ES-I3 (cell line): ENCODE measurements around the gene VEPH1.

Experiments used
- H3K36me3 ChIP-seq: 2 replicates; pipeline ENCODE4 v1.6.1; 2013; ENCODE audit warnings: mild to moderate bottlenecking, low read length, control low read depth, moderate library complexity; ENCODE audit not compliant: insufficient read depth
- H3K4me1 ChIP-seq: 2 replicates; pipeline ENCODE4 v1.6.1; 2013; ENCODE audit warnings: mild to moderate bottlenecking, control low read depth, low read length; ENCODE audit not compliant: insufficient read depth
- H3K9ac ChIP-seq: 2 replicates; pipeline ENCODE4 v1.6.1; 2013; ENCODE audit warnings: low read depth, mild to moderate bottlenecking, low read length, moderate library complexity
- H3K9me3 ChIP-seq: 2 replicates; pipeline ENCODE4 v1.6.1; 2013; ENCODE audit warnings: mild to moderate bottlenecking, low read length, moderate library complexity; ENCODE audit not compliant: control insufficient read depth, insufficient read depth

VEPH1 gene

GRCh38 chr3:157276801-157277200 lies 226.4 kb downstream of the VEPH1 start:
- no peak overlapping the region for H3K9ac ChIP-seq
- no peaks in the 10 kb centered on the region for H3K36me3 ChIP-seq
- no peaks in the 10 kb centered on the region for H3K9me3 ChIP-seq
- H3K4me1 ChIP-seq = peaks cover 24% of the 10 kb centered on the region

- Histone ChIP-seq H3K9me3 (no peaks in the 10 kb centered on the region), H3K9ac (no peak overlapping the region), H3K36me3 (no peaks in the 10 kb centered on the region), H3K4me1 (peaks cover 24% of the 10 kb centered on the region)
Measured at GRCh38 chr3:157275832-157276231, 227.4 kb downstream of the VEPH1 start.

GRCh38 chr3:157274644-157275137 lies 228.5 kb downstream of the VEPH1 start:
- H3K9ac ChIP-seq = no peak overlapping the region
- peaks cover 24% of the 10 kb centered on the region for H3K4me1 ChIP-seq
- H3K9me3 ChIP-seq = no peaks in the 10 kb centered on the region
- no peaks in the 10 kb centered on the region for H3K36me3 ChIP-seq

GRCh38 chr3:157271283-157271882 lies 231.8 kb downstream of the VEPH1 start:
- Histone ChIP-seq H3K36me3 (no peaks in the 10 kb centered on the region), H3K9me3 (no peaks in the 10 kb centered on the region), H3K4me1 (peaks cover 23% of the 10 kb centered on the region), H3K9ac (no peak overlapping the region)

- H3K36me3 ChIP-seq = no peaks in the 10 kb centered on the region
- no peaks in the 10 kb centered on the region for H3K9me3 ChIP-seq
- H3K9ac ChIP-seq = no peak overlapping the region
- H3K4me1 ChIP-seq = peaks cover 1% of the 10 kb centered on the region; the same call in 1 of the 2 replicates
Measured at GRCh38 chr3:157268026-157268425, 235.2 kb downstream of the VEPH1 start.

- peaks cover 3% of the 10 kb centered on the region; the same call in 1 of the 2 replicates for H3K4me1 ChIP-seq
- no peak overlapping the region for H3K9ac ChIP-seq
- no peaks in the 10 kb centered on the region for H3K9me3 ChIP-seq
- no peaks in the 10 kb centered on the region for H3K36me3 ChIP-seq
Measured at GRCh38 chr3:157265931-157266330, 237.3 kb downstream of the VEPH1 start.

- H3K4me1 ChIP-seq = peaks cover 3% of the 10 kb centered on the region; the same call in 1 of the 2 replicates
- H3K36me3 ChIP-seq = no peaks in the 10 kb centered on the region
- no peaks in the 10 kb centered on the region for H3K9me3 ChIP-seq
- no peak overlapping the region for H3K9ac ChIP-seq
Measured at GRCh38 chr3:157263027-157263426, 240.2 kb downstream of the VEPH1 start.

GRCh38 chr3:157261000-157261399 lies 242.2 kb downstream of the VEPH1 start:
- H3K36me3 ChIP-seq = no peaks in the 10 kb centered on the region
- peaks cover 13% of the 10 kb centered on the region; the same call in 1 of the 2 replicates for H3K4me1 ChIP-seq
- H3K9me3 ChIP-seq = no peaks in the 10 kb centered on the region

GRCh38 chr3:157259825-157260224 lies 243.4 kb downstream of the VEPH1 start:
- H3K4me1 ChIP-seq = peaks cover 19% of the 10 kb centered on the region; the same call in 1 of the 2 replicates
- H3K9me3 ChIP-seq = no peaks in the 10 kb centered on the region
- H3K9ac ChIP-seq = no peak overlapping the region
- H3K36me3 ChIP-seq = no peaks in the 10 kb centered on the region

More at GRCh38 chr3:157261000-157261399, 242.2 kb downstream of the VEPH1 start:
- H3K9ac ChIP-seq = no peak overlapping the region

- Histone ChIP-seq H3K9me3 (no peaks in the 10 kb centered on the region), H3K9ac (no peak overlapping the region), H3K36me3 (no peaks in the 10 kb centered on the region), H3K4me1 (peaks cover 16% of the 10 kb centered on the region; the same call in 1 of the 2 replicates)
Measured at GRCh38 chr3:157257101-157257500, 246.1 kb downstream of the VEPH1 start.

- H3K36me3 ChIP-seq = no peaks in the 10 kb centered on the region
- no peak overlapping the region for H3K9ac ChIP-seq
- peaks cover 16% of the 10 kb centered on the region; the same call in 1 of the 2 replicates for H3K4me1 ChIP-seq
- no peaks in the 10 kb centered on the region for H3K9me3 ChIP-seq
Measured at GRCh38 chr3:157255797-157256196, 247.4 kb downstream of the VEPH1 start.

- Histone ChIP-seq H3K9ac (no peak overlapping the region), H3K36me3 (no peaks in the 10 kb centered on the region), H3K4me1 (peaks cover 26% of the 10 kb centered on the region; the same call in 1 of the 2 replicates), H3K9me3 (no peaks in the 10 kb centered on the region)
Measured at GRCh38 chr3:157251685-157252084, 251.5 kb downstream of the VEPH1 start.

GRCh38 chr3:157249606-157250005 lies 253.6 kb downstream of the VEPH1 start:
- H3K9me3 ChIP-seq = no peaks in the 10 kb centered on the region
- H3K36me3 ChIP-seq = no peaks in the 10 kb centered on the region
- no peak overlapping the region for H3K9ac ChIP-seq
- peaks cover 16% of the 10 kb centered on the region; the same call in 1 of the 2 replicates for H3K4me1 ChIP-seq

- H3K9me3 ChIP-seq = no peaks in the 10 kb centered on the region
- H3K36me3 ChIP-seq = no peaks in the 10 kb centered on the region
- no peak overlapping the region for H3K9ac ChIP-seq
- H3K4me1 ChIP-seq = peaks cover 16% of the 10 kb centered on the region; the same call in 1 of the 2 replicates
Measured at GRCh38 chr3:157248590-157249422, 254.4 kb downstream of the VEPH1 start.
